ENCODE measurements around the gene FKBP10. TPM values are rescaled to one million over a fixed set of nuclear protein-coding genes. Genes with fewer than 3 reads are reported as not detected.

The FKBP10 gene
- total and polyA plus RNA-seq, 9 of the 15 experiments (the other 6 are each of a cell fraction or from before 2014, with no cell fraction given), result 0.03 to 3.0 (median 1.4) TPM; not detected in 1

- TF ChIP-seq SIN3A (IDR thresholded peaks at IDR 0.05; ENCODE audit: borderline replicate concordance in 2 of 2, control insufficient read depth in 1 of 2, low read depth in 2 of 2, low read length in 2 of 2) (peak in 1 of 2 experiments; percentile 20; a peak in 1 of 4 replicates), CTCF (IDR thresholded peaks at IDR 0.05 in 2 of 3, conservative IDR thresholded peaks at IDR 0.05 in 1 of 3; ENCODE audit: insufficient read depth in 2 of 3, low read depth in 1 of 3, low read length in 3 of 3) (peak; percentile 41 to 66 (median 58); a peak in 5 of 6 replicates), HDAC8 (tag; IDR thresholded peaks at IDR 0.05) (peak; percentile 75), CHCHD3 (CRISPR knock-in tag; IDR thresholded peaks at IDR 0.05) (no peak), CREB3L1 (IDR thresholded peaks at IDR 0.05; ENCODE audit: borderline replicate concordance, low read depth) (peak; percentile 50; the same call in 1 of the 2 replicates), FOXA3 (CRISPR knock-in tag; conservative IDR thresholded peaks at IDR 0.05 in 1 of 2, IDR thresholded peaks at IDR 0.05 in 1 of 2) (no peak), CXXC5 (CRISPR knock-in tag; IDR thresholded peaks at IDR 0.05) (peak; percentile 69), RAD21 (CRISPR knock-in tag; conservative IDR thresholded peaks at IDR 0.05 in 1 of 2, IDR thresholded peaks at IDR 0.05 in 1 of 2) (peak in 1 of 2 experiments; percentile 46; a peak in 2 of 4 replicates), ESRRA (IDR thresholded peaks at IDR 0.05; ENCODE audit: borderline replicate concordance, low read depth) (0 out of 2 replicates have a peak, but pooled peaks have one; percentile 10), FIP1L1 (IDR thresholded peaks at IDR 0.05; ENCODE audit: low read depth, low read length, poor library complexity, severe bottlenecking) (peak; percentile 28), ATF7 (IDR thresholded peaks at IDR 0.05) (no peak; the same call in 1 of the 2 replicates), ZNF778 (CRISPR knock-in tag; IDR thresholded peaks at IDR 0.05) (no peak)
- TF ChIP-seq, protein P1, sequence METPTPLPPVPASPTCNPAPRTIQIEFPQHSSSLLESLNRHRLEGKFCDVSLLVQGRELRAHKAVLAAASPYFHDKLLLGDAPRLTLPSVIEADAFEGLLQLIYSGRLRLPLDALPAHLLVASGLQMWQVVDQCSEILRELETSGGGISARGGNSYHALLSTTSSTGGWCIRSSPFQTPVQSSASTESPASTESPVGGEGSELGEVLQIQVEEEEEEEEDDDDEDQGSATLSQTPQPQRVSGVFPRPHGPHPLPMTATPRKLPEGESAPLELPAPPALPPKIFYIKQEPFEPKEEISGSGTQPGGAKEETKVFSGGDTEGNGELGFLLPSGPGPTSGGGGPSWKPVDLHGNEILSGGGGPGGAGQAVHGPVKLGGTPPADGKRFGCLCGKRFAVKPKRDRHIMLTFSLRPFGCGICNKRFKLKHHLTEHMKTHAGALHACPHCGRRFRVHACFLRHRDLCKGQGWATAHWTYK (CRISPR knock-in tag; IDR thresholded peaks at IDR 0.05), result no peak
- TF ChIP-seq, protein P2, sequence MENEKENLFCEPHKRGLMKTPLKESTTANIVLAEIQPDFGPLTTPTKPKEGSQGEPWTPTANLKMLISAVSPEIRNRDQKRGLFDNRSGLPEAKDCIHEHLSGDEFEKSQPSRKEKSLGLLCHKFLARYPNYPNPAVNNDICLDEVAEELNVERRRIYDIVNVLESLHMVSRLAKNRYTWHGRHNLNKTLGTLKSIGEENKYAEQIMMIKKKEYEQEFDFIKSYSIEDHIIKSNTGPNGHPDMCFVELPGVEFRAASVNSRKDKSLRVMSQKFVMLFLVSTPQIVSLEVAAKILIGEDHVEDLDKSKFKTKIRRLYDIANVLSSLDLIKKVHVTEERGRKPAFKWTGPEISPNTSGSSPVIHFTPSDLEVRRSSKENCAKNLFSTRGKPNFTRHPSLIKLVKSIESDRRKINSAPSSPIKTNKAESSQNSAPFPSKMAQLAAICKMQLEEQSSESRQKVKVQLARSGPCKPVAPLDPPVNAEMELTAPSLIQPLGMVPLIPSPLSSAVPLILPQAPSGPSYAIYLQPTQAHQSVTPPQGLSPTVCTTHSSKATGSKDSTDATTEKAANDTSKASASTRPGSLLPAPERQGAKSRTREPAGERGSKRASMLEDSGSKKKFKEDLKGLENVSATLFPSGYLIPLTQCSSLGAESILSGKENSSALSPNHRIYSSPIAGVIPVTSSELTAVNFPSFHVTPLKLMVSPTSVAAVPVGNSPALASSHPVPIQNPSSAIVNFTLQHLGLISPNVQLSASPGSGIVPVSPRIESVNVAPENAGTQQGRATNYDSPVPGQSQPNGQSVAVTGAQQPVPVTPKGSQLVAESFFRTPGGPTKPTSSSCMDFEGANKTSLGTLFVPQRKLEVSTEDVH (IDR thresholded peaks at IDR 0.05; ENCODE audit: low read depth, partially characterized antibody), result no peak
- TF ChIP-seq, protein P3, sequence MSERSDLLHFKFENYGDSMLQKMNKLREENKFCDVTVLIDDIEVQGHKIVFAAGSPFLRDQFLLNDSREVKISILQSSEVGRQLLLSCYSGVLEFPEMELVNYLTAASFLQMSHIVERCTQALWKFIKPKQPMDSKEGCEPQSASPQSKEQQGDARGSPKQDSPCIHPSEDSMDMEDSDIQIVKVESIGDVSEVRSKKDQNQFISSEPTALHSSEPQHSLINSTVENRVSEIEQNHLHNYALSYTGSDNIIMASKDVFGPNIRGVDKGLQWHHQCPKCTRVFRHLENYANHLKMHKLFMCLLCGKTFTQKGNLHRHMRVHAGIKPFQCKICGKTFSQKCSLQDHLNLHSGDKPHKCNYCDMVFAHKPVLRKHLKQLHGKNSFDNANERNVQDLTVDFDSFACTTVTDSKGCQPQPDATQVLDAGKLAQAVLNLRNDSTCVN (CRISPR knock-in tag; IDR thresholded peaks at IDR 0.05), result no peak
These were observed 1.0 kb upstream of the FKBP10 start, which contains the start of gene P3H4 (continued) for GRCh38 chr17:41811549-41812380.

Data from K562 (cell line).